ENCODE measurements around the gene PSMD10. TPM values are rescaled to one million over a fixed set of nuclear protein-coding genes. Genes with fewer than 3 reads are reported as not detected.

Gene PSMD10
- total and polyA plus RNA-seq, 2 experiments from 2014 or later, result 70.5 to 71.0 TPM

DNA sequence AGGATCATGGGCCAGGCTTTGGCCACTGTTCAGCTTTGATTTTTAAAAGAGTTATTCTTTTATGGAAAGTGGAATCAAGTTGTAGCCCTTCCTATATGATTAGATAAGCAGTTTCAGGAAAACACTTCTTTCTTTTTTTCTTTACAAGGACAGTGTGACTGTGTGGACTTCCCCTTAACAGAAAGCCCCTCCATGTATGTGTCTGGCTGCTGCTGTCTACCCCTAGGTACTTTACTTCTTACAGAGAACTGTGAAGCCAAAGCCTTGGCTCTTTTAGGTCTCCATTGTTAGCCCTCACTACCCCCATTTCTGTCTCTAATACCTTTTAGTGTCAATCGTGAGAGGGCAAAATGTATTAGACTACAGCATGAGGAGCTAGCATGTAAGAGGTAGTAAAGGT, 27.3 kb downstream of the PSMD10 start:
- H2AFZ ChIP-seq, result no peak overlapping the region
- no peaks in the 10 kb centered on the region for H3K79me2 ChIP-seq (ENCODE audit: insufficient read depth)
- no peaks in the 10 kb centered on the region for H3F3A ChIP-seq (ENCODE audit: insufficient read depth)
- H3K36me3 ChIP-seq (ENCODE audit: low read depth), result no peaks in the 10 kb centered on the region
- H3K4me2 ChIP-seq (ENCODE audit: unreplicated experiment), result no peak overlapping the region
- no peak overlapping the region for H3K4me3 ChIP-seq
- in situ Hi-C loops (cut with MboI), result no loop called here
- no peaks in the 10 kb centered on the region for H3K27me3 ChIP-seq (replicated peaks; ENCODE audit: insufficient read depth)
- 80 to 83% methylated on average over 1 of the region's 1 CpG for WGBS, 2 experiments (ENCODE audit: low coverage in 1 of 2, low lambda C conversion rate in 2 of 2, missing lambda C conversion rate in 2 of 2)
- no peaks in the 10 kb centered on the region for H3K4me1 ChIP-seq (ENCODE audit: insufficient read depth)
- DNase-seq, result no peak
- no peaks in the 10 kb centered on the region for H3K9me2 ChIP-seq (ENCODE audit: insufficient read depth)
- no peak overlapping the region for H3K27ac ChIP-seq
- no peak for TF ChIP-seq EZH2phosphoT487 (IDR thresholded peaks at IDR 0.05; ENCODE audit: insufficient read depth, low read depth)
- TF ChIP-seq EZH2 (IDR thresholded peaks at IDR 0.05; ENCODE audit: insufficient read depth, poor library complexity, severe bottlenecking), result no peak
- H4K20me1 ChIP-seq (ENCODE audit: insufficient read depth), result no peaks in the 10 kb centered on the region
- no peak overlapping the region for H3K9ac ChIP-seq
- no peaks in the 10 kb centered on the region for H3K9me3 ChIP-seq (ENCODE audit: low read depth)

GRCh38 chrX:108059801-108060200, 31.5 kb downstream of the PSMD10 start:
- H2AFZ ChIP-seq, result no peak overlapping the region
- H3K9ac ChIP-seq, result no peak overlapping the region
- no peak for DNase-seq
- no peaks in the 10 kb centered on the region for H3K9me3 ChIP-seq (ENCODE audit: low read depth)
- H3K79me2 ChIP-seq (ENCODE audit: insufficient read depth), result no peaks in the 10 kb centered on the region
- no peak overlapping the region for H3K4me3 ChIP-seq
- no peaks in the 10 kb centered on the region for H3K9me2 ChIP-seq (ENCODE audit: insufficient read depth)
- no peaks in the 10 kb centered on the region for H3K27me3 ChIP-seq (replicated peaks; ENCODE audit: insufficient read depth)
- no peak for TF ChIP-seq EZH2 (IDR thresholded peaks at IDR 0.05; ENCODE audit: insufficient read depth, poor library complexity, severe bottlenecking)
- TF ChIP-seq EZH2phosphoT487 (IDR thresholded peaks at IDR 0.05; ENCODE audit: insufficient read depth, low read depth), result no peak
- H3K27ac ChIP-seq, result no peak overlapping the region
- H3F3A ChIP-seq (ENCODE audit: insufficient read depth), result no peaks in the 10 kb centered on the region
- H3K4me2 ChIP-seq (ENCODE audit: unreplicated experiment), result no peak overlapping the region
- no peaks in the 10 kb centered on the region for H4K20me1 ChIP-seq (ENCODE audit: insufficient read depth)
- H3K4me1 ChIP-seq (ENCODE audit: insufficient read depth), result no peaks in the 10 kb centered on the region
- in situ Hi-C loops (cut with MboI), result no loop called here
- H3K36me3 ChIP-seq (ENCODE audit: low read depth), result no peaks in the 10 kb centered on the region
- WGBS, 2 experiments (ENCODE audit: low coverage in 1 of 2, low lambda C conversion rate in 2 of 2, missing lambda C conversion rate in 2 of 2), result 0 to 12% methylated on average over 1 of the region's 1 CpG

GRCh38 chrX:108055546-108055945, 35.8 kb downstream of the PSMD10 start:
- Histone ChIP-seq H3K4me2 (ENCODE audit: unreplicated experiment) (no peak overlapping the region), H3K9me2 (ENCODE audit: insufficient read depth) (no peaks in the 10 kb centered on the region), H3K9ac (no peak overlapping the region), H3K36me3 (ENCODE audit: low read depth) (no peaks in the 10 kb centered on the region), H3K4me3 (no peak overlapping the region), H3K4me1 (ENCODE audit: insufficient read depth) (no peaks in the 10 kb centered on the region), H3K79me2 (ENCODE audit: insufficient read depth) (no peaks in the 10 kb centered on the region), H3F3A (ENCODE audit: insufficient read depth) (no peaks in the 10 kb centered on the region), H3K9me3 (ENCODE audit: low read depth) (no peaks in the 10 kb centered on the region), H2AFZ (no peak overlapping the region), H4K20me1 (ENCODE audit: insufficient read depth) (no peaks in the 10 kb centered on the region), H3K27me3 (replicated peaks; ENCODE audit: insufficient read depth) (no peaks in the 10 kb centered on the region), H3K27ac (no peak overlapping the region)
- DNase-seq, result no peak
- in situ Hi-C loops (cut with MboI), result no loop called here
- TF ChIP-seq EZH2 (IDR thresholded peaks at IDR 0.05; ENCODE audit: insufficient read depth, poor library complexity, severe bottlenecking), result no peak
- no peak for TF ChIP-seq EZH2phosphoT487 (IDR thresholded peaks at IDR 0.05; ENCODE audit: insufficient read depth, low read depth)

DNA sequence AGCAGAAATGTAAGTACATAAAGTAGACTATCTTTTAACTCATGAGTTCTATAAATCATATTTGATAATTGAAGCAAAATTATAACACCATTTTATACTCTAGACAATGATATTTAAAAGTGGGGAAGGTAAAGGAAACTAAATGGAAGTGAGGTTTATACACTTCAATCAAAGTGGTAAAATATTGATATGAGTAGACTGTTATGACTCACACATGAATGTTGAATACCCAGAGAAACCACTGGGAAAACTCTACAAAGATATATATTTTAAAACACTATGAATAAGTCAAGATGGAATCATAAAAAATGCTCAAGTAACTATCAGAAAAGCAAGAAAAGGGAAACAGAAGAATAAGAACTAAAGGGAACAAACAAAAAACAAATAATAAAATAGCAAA, 38.1 kb downstream of the PSMD10 start:
- Histone ChIP-seq H3K4me2 (ENCODE audit: unreplicated experiment) (no peak overlapping the region), H3K9me3 (ENCODE audit: low read depth) (no peaks in the 10 kb centered on the region), H3K27me3 (replicated peaks; ENCODE audit: insufficient read depth) (no peaks in the 10 kb centered on the region), H3K27ac (no peak overlapping the region), H3K36me3 (ENCODE audit: low read depth) (no peaks in the 10 kb centered on the region), H3F3A (ENCODE audit: insufficient read depth) (no peaks in the 10 kb centered on the region), H3K4me1 (ENCODE audit: insufficient read depth) (no peaks in the 10 kb centered on the region), H3K9ac (no peak overlapping the region), H4K20me1 (ENCODE audit: insufficient read depth) (no peaks in the 10 kb centered on the region), H3K4me3 (no peak overlapping the region), H3K79me2 (ENCODE audit: insufficient read depth) (no peaks in the 10 kb centered on the region), H3K9me2 (ENCODE audit: insufficient read depth) (no peaks in the 10 kb centered on the region), H2AFZ (no peak overlapping the region)
- TF ChIP-seq EZH2 (IDR thresholded peaks at IDR 0.05; ENCODE audit: insufficient read depth, poor library complexity, severe bottlenecking), result no peak
- no peak for TF ChIP-seq EZH2phosphoT487 (IDR thresholded peaks at IDR 0.05; ENCODE audit: insufficient read depth, low read depth)
- no peak for DNase-seq
- in situ Hi-C loops (cut with MboI), result no loop called here

GRCh38 chrX:108049649-108050048, 41.7 kb downstream of the PSMD10 start:
- WGBS, 2 experiments (ENCODE audit: low coverage in 1 of 2, low lambda C conversion rate in 2 of 2, missing lambda C conversion rate in 2 of 2), result 8 to 9% methylated on average over 1 of the region's 1 CpG
- H3K9ac ChIP-seq, result no peak overlapping the region
- H3K4me2 ChIP-seq (ENCODE audit: unreplicated experiment), result no peak overlapping the region
- DNase-seq, result no peak
- no peaks in the 10 kb centered on the region for H3F3A ChIP-seq (ENCODE audit: insufficient read depth)
- H2AFZ ChIP-seq, result no peak overlapping the region
- H3K4me3 ChIP-seq, result no peak overlapping the region
- no peaks in the 10 kb centered on the region for H4K20me1 ChIP-seq (ENCODE audit: insufficient read depth)
- in situ Hi-C loops (cut with MboI), result no loop called here
- H3K36me3 ChIP-seq (ENCODE audit: low read depth), result no peaks in the 10 kb centered on the region
- no peaks in the 10 kb centered on the region for H3K27me3 ChIP-seq (replicated peaks; ENCODE audit: insufficient read depth)
- H3K9me2 ChIP-seq (ENCODE audit: insufficient read depth), result no peaks in the 10 kb centered on the region
- no peaks in the 10 kb centered on the region for H3K9me3 ChIP-seq (ENCODE audit: low read depth)
- H3K27ac ChIP-seq, result no peak overlapping the region
- TF ChIP-seq EZH2 (IDR thresholded peaks at IDR 0.05; ENCODE audit: insufficient read depth, poor library complexity, severe bottlenecking), result no peak
- TF ChIP-seq EZH2phosphoT487 (IDR thresholded peaks at IDR 0.05; ENCODE audit: insufficient read depth, low read depth), result no peak
- no peaks in the 10 kb centered on the region for H3K4me1 ChIP-seq (ENCODE audit: insufficient read depth)
- no peaks in the 10 kb centered on the region for H3K79me2 ChIP-seq (ENCODE audit: insufficient read depth)

Data from GM23248 (cell line).